Gastrocnemius medialis (tissue), 4 donors: ENCODE measurements around the gene CFAP54. TPM values are rescaled to one million over a fixed set of nuclear protein-coding genes. Genes with fewer than 3 reads are reported as not detected.

Experiments used
- ATAC-seq, 2 donors: fragments of 150-250 bp; one replicate each; pipeline ENCODE4 v1.9.1; 2016
- DNase-seq, 2 donors: peaks; one replicate each; pipeline ENCODE4 v3.0.0-alpha.2; 2019
- H3K27ac ChIP-seq, 4 donors: fragments of 200-600 bp; sonication (generic); 1 replicate in 1 of 4; 2 replicates in 3 of 4; pipeline ENCODE4 v1.5.1; 2016 to 2018; ENCODE audit warnings: mild to moderate bottlenecking in 2 of 4, moderate library complexity in 1 of 4
- H3K27me3 ChIP-seq, 3 donors: fragments of 200-600 bp; sonication (generic) in 2 of 3; 1 replicate in 1 of 3; 2 replicates in 2 of 3; pipeline versions ENCODE4 v1.5.1 to v1.6.0; 2016 to 2019; ENCODE audit warnings: mild to moderate bottlenecking in 1 of 3, moderate library complexity in 1 of 3
- H3K36me3 ChIP-seq, 2 donors: fragments of 200-600 bp; sonication (generic) in 1 of 2; one replicate each; pipeline ENCODE4 v1.5.1; 2017 to 2018
- H3K4me1 ChIP-seq, 2 donors: fragments of 200-600 bp; sonication (generic) in 1 of 2; one replicate each; pipeline ENCODE4 v1.5.1; 2016 to 2017; ENCODE audit warnings: mild to moderate bottlenecking in 2 of 2
- H3K4me3 ChIP-seq, 4 donors: fragments of 200-600 bp; sonication (generic) in 3 of 4; 1 replicate in 1 of 4; 2 replicates in 3 of 4; pipeline ENCODE4 v1.5.1; 2016 to 2019; ENCODE audit warnings: mild to moderate bottlenecking in 2 of 4
- H3K9me3 ChIP-seq, 3 donors: fragments of 200-600 bp; sonication (generic) in 2 of 3; 1 replicate in 1 of 3; 2 replicates in 2 of 3; pipeline ENCODE4 v1.5.1; 2016 to 2019
- CTCF ChIP-seq, 5 experiments: fragments of 450-650 bp in 3 of 5; fragments of 200-600 bp in 2 of 5; sonication (generic) in 2 of 5; IDR thresholded peaks in 4 of 5; conservative IDR thresholded peaks in 1 of 5; 1 replicate in 4 of 5; 2 replicates in 1 of 5; pipeline ENCODE4 v1.5.1; 2016 to 2019; ENCODE audit warnings: antibody characterized with exemption in 5 of 5, mild to moderate bottlenecking in 3 of 5, moderate library complexity in 3 of 5
- POLR2A ChIP-seq, 2 donors: fragments of 450-650 bp; IDR thresholded peaks; one replicate each; pipeline ENCODE4 v1.6.1; 2017; ENCODE audit warnings: antibody characterized with exemption in 2 of 2, mild to moderate bottlenecking in 2 of 2, moderate library complexity in 2 of 2
- in situ Hi-C, 4 donors: fragments of 200-750 bp; cut with MboI; loops; one replicate each; pipeline versions ENCODE4 v1.15.0 to v1.8.0; 2017; ENCODE audit warnings: low sequenced_read_pairs in 4 of 4
- intact Hi-C: fragments of 100-400 bp; cut with DNase I; formaldehyde crosslinking; loops from one replicate; pipeline ENCODE4 v1.15.1; 2023; ENCODE audit warnings: low total_unique reads
- total RNA-seq, 4 donors: library from RNA; depleted of rRNA; stranded (reverse); fragments of >200 nt; gene quantifications; one replicate each; pipeline versions ENCODE4 v1.1.0 to v1.2.3, GENCODE V29; 2016

The CFAP54 gene
- not detected for total RNA-seq

- Histone ChIP-seq H3K4me1 (peaks cover 0 to 3% of the 10 kb centered on the region in 2 donors), H3K36me3 (no peaks in the 10 kb centered on the region), H3K4me3 (peak within 1 kb of the TSS; percentile 52 to 67 (median 58)), H3K27ac (peak within 1 kb of the TSS in 2 of 4 donors; percentile 2 to 41), H3K27me3 (no peaks in the 10 kb centered on the region), H3K9me3 (no peaks in the 10 kb centered on the region)
- ATAC-seq: peak; percentile 81 to 90
- DNase-seq: peak; percentile 62 to 73
- intact Hi-C loops (no loop called here), in situ Hi-C loops (no loop called here)
- no peak for TF ChIP-seq POLR2A (IDR thresholded peaks at IDR 0.05)
- peak; percentile 33 to 76 (median 73) for TF ChIP-seq CTCF (IDR thresholded peaks at IDR 0.05 in 4 of 5, conservative IDR thresholded peaks at IDR 0.05 in 1 of 5)
Measured at GRCh38 chr12:96489392-96490056, at the start of gene CFAP54. Gene CFAP54, plus strand, starts transcription at chr12:96489577. Its CDS starts 33 bp downstream, at chr12:96489610.

- DNase-seq (no peak), ATAC-seq (no peak)
- Histone ChIP-seq H3K27me3 (no peaks in the 10 kb centered on the region), H3K4me1 (no peaks in the 10 kb centered on the region), H3K4me3 (no peak overlapping the region), H3K9me3 (no peaks in the 10 kb centered on the region), H3K36me3 (no peaks in the 10 kb centered on the region), H3K27ac (no peak overlapping the region)
- in situ Hi-C loops: no loop called here
- intact Hi-C loops: no loop called here
- TF ChIP-seq POLR2A (IDR thresholded peaks at IDR 0.05) (no peak), CTCF (IDR thresholded peaks at IDR 0.05 in 4 of 5, conservative IDR thresholded peaks at IDR 0.05 in 1 of 5) (no peak)
Measured at GRCh38 chr12:96441816-96442215, 47.6 kb upstream of the CFAP54 start.

GRCh38 chr12:96442906-96443305 is 46.5 kb upstream of the CFAP54 start:
- ATAC-seq: no peak
- in situ Hi-C loops: no loop called here
- TF ChIP-seq POLR2A (IDR thresholded peaks at IDR 0.05): no peak

GRCh38 chr12:96444399-96444798 is 45.0 kb upstream of the CFAP54 start:
- intact Hi-C loops (no loop called here), in situ Hi-C loops (no loop called here)
- TF ChIP-seq CTCF (IDR thresholded peaks at IDR 0.05 in 4 of 5, conservative IDR thresholded peaks at IDR 0.05 in 1 of 5): no peak
- TF ChIP-seq POLR2A (IDR thresholded peaks at IDR 0.05): no peak
- no peak overlapping the region for H3K4me3 ChIP-seq
- no peaks in the 10 kb centered on the region for H3K36me3 ChIP-seq
- no peaks in the 10 kb centered on the region for H3K27me3 ChIP-seq
- peak overlapping the region in 3 of 4 donors; percentile 65 to 80 (median 70) for H3K27ac ChIP-seq
- no peaks in the 10 kb centered on the region for H3K4me1 ChIP-seq
- no peaks in the 10 kb centered on the region for H3K9me3 ChIP-seq
- ATAC-seq: no peak
- no peak for DNase-seq

More at GRCh38 chr12:96442906-96443305, 46.5 kb upstream of the CFAP54 start:
- DNase-seq: no peak
- intact Hi-C loops: no loop called here
- H3K4me3 ChIP-seq: no peak overlapping the region
- no peaks in the 10 kb centered on the region for H3K4me1 ChIP-seq
- no peaks in the 10 kb centered on the region for H3K36me3 ChIP-seq
- H3K9me3 ChIP-seq: no peaks in the 10 kb centered on the region
- no peak overlapping the region for H3K27ac ChIP-seq
- H3K27me3 ChIP-seq: no peaks in the 10 kb centered on the region

- Histone ChIP-seq H3K36me3 (no peaks in the 10 kb centered on the region), H3K4me1 (no peaks in the 10 kb centered on the region), H3K27ac (peak overlapping the region; percentile 65 to 80 (median 68)), H3K9me3 (no peaks in the 10 kb centered on the region), H3K4me3 (no peak overlapping the region), H3K27me3 (no peaks in the 10 kb centered on the region)
- ATAC-seq (peak; percentile 82 to 91), DNase-seq (no peak)
- peak in 1 of 2 donors; percentile 24 for TF ChIP-seq POLR2A (IDR thresholded peaks at IDR 0.05)
- TF ChIP-seq CTCF (IDR thresholded peaks at IDR 0.05 in 4 of 5, conservative IDR thresholded peaks at IDR 0.05 in 1 of 5): no peak
- in situ Hi-C loops: no loop called here
- intact Hi-C loops: no loop called here
Measured at GRCh38 chr12:96445691-96446583, 43.4 kb upstream of the CFAP54 start.
